Endodermal cell (in vitro differentiated cells): ENCODE measurements around the gene CNGA3. TPM values are rescaled to one million over a fixed set of nuclear protein-coding genes. Genes with fewer than 3 reads are reported as not detected.

Source experiments
- DNase-seq: peaks from one replicate; pipeline ENCODE4 v3.0.0-alpha.2; 2017
- H3K27ac ChIP-seq: 2 replicates; pipeline ENCODE4 v1.5.1; 2013; ENCODE audit warnings: mild to moderate bottlenecking, low read depth, low read length, moderate library complexity
- H3K27me3 ChIP-seq: 2 replicates; pipeline ENCODE4 v1.6.1; 2013; ENCODE audit warnings: mild to moderate bottlenecking, low read length, moderate library complexity; ENCODE audit not compliant: insufficient read depth, control insufficient read depth, poor library complexity, severe bottlenecking
- H3K36me3 ChIP-seq: 2 replicates; pipeline ENCODE4 v1.7.0; 2013; ENCODE audit warnings: mild to moderate bottlenecking, low read length, moderate library complexity; ENCODE audit not compliant: control insufficient read depth, insufficient read depth
- H3K4me1 ChIP-seq: one replicate; pipeline ENCODE4 v1.7.0; 2013; ENCODE audit warnings: low read length; ENCODE audit not compliant: control insufficient read depth, insufficient read depth
- H3K4me3 ChIP-seq: 2 replicates; pipeline ENCODE4 v1.5.1; 2013; ENCODE audit warnings: mild to moderate bottlenecking, low read length, moderate library complexity
- H3K9ac ChIP-seq: 2 replicates; pipeline ENCODE4 v1.6.1; 2013; ENCODE audit warnings: mild to moderate bottlenecking, low read length, moderate library complexity; ENCODE audit not compliant: poor library complexity, severe bottlenecking; ENCODE audit errors: extremely low read depth
- H3K9me3 ChIP-seq: 2 replicates; pipeline ENCODE4 v1.6.1; 2013; ENCODE audit warnings: mild to moderate bottlenecking, low read length, moderate library complexity; ENCODE audit not compliant: control insufficient read depth
- H3K27ac Mint-ChIP-seq: 2 replicates; pipeline ENCODE4 v1.8.0; 2020; ENCODE audit warnings: mixed read lengths
- H3K27me3 Mint-ChIP-seq: 2 replicates; pipeline ENCODE4 v1.8.0; 2021; ENCODE audit warnings: mild to moderate bottlenecking, mixed read lengths; ENCODE audit not compliant: insufficient read depth
- H3K36me3 Mint-ChIP-seq: 2 replicates; pipeline ENCODE4 v1.8.0; 2020; ENCODE audit warnings: low read depth, mixed read lengths
- H3K4me1 Mint-ChIP-seq: 2 replicates; pipeline ENCODE4 v1.8.0; 2020; ENCODE audit warnings: mixed read lengths
- H3K4me3 Mint-ChIP-seq: 2 replicates; pipeline ENCODE4 v1.8.0; 2020; ENCODE audit warnings: mild to moderate bottlenecking, moderate library complexity, mixed read lengths
- H3K9me3 Mint-ChIP-seq: 2 replicates; pipeline ENCODE4 v1.8.0; 2020; ENCODE audit warnings: mild to moderate bottlenecking, mixed read lengths
- WGBS, 2 experiments: methylation state at CpG; one replicate each; pipeline versions ENCODE4 v1.1.5 to v1.1.7; 2013; ENCODE audit warnings: missing lambda C conversion rate in 2 of 2, mixed read lengths in 1 of 2; ENCODE audit not compliant: insufficient coverage in 1 of 2, insufficient read length in 1 of 2; 5-methylcytosine and 5-hydroxymethylcytosine counted together
- total RNA-seq, 2 donors: library from RNA; stranded (reverse); fragmentation: NEBNext Ultra II Directional in 1 of 2; extraction: Animal tissue kit (Norgen Biotek cat#: 25700) in 1 of 2; gene quantifications; 2 replicates in 1 of 2; 3 replicates in 1 of 2; pipeline ENCODE4 v1.2.1, GENCODE V29; 2021
- TF ChIP-seq, protein P1 (sequence below): fragments of 200-600 bp; sonication (generic); conservative IDR thresholded peaks from 2 replicates; pipeline ENCODE4 v1.5.0; 2021; ENCODE audit warnings: antibody characterized with exemption, mild to moderate bottlenecking

CNGA3 gene
- total RNA-seq, 2 donors from 2014 or later: 0.33 TPM; not detected in 1

GRCh38 chr2:98298683-98299164, 47.5 kb upstream of the CNGA3 start:
- H3K27ac Mint-ChIP-seq: no peak overlapping the region
- TF ChIP-seq, protein P1, sequence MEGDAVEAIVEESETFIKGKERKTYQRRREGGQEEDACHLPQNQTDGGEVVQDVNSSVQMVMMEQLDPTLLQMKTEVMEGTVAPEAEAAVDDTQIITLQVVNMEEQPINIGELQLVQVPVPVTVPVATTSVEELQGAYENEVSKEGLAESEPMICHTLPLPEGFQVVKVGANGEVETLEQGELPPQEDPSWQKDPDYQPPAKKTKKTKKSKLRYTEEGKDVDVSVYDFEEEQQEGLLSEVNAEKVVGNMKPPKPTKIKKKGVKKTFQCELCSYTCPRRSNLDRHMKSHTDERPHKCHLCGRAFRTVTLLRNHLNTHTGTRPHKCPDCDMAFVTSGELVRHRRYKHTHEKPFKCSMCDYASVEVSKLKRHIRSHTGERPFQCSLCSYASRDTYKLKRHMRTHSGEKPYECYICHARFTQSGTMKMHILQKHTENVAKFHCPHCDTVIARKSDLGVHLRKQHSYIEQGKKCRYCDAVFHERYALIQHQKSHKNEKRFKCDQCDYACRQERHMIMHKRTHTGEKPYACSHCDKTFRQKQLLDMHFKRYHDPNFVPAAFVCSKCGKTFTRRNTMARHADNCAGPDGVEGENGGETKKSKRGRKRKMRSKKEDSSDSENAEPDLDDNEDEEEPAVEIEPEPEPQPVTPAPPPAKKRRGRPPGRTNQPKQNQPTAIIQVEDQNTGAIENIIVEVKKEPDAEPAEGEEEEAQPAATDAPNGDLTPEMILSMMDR: no peak
- no peak overlapping the region for H3K4me3 Mint-ChIP-seq
- no peaks in the 10 kb centered on the region for H3K36me3 Mint-ChIP-seq
- WGBS, 2 experiments: 85 to 92% methylated on average over 3 to 6 of the region's 6 CpGs
- H3K27ac ChIP-seq: no peak overlapping the region
- H3K9me3 Mint-ChIP-seq: no peaks in the 10 kb centered on the region
- H3K27me3 ChIP-seq: no peaks in the 10 kb centered on the region
- H3K9ac ChIP-seq: no peak overlapping the region
- H3K9me3 ChIP-seq: no peaks in the 10 kb centered on the region
- peaks cover 35% of the 10 kb centered on the region for H3K4me1 Mint-ChIP-seq
- H3K4me1 ChIP-seq: peaks cover 5% of the 10 kb centered on the region
- peaks cover 2% of the 10 kb centered on the region for H3K27me3 Mint-ChIP-seq
- no peak overlapping the region for H3K4me3 ChIP-seq
- no peaks in the 10 kb centered on the region for H3K36me3 ChIP-seq
- no peak for DNase-seq

DNA sequence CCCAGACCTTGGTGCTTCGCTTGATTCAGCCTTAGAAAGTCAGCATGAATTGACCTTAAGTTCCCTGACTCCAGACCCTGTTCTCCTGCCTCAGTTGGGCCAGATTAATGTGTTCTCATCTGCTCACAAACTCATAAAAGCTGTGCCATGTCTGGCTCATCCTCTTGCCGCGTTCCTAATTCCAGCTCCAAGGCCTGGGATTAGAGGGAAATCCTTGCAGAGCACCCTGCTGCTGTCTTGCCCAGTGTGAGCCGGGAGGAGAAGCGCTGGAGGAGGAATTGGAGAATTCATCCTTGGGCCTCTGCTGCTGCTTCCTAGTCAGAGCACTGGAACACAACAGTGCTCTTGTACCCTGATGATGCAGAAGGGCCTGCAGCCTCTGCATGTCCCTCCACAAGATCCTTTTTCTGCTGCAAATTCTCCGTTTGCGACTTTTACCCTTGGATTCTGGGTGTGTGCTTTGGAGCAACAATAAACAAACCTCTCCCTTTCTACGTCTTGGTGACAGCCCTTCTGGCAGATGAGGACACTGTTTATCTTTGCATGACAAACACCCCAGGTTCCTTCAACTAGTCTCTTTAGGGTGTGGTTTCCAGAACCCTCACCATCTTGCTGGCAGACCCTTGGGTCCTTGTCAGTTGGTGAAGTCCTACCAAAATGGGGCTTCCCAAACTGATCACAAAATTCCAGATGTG, 46.9 kb upstream of the CNGA3 start:
- no peak for DNase-seq
- Histone ChIP-seq H3K27me3 (no peaks in the 10 kb centered on the region), H3K4me3 (no peak overlapping the region), H3K4me1 (peaks cover 5% of the 10 kb centered on the region), H3K27ac (no peak overlapping the region), H3K9ac (no peak overlapping the region), H3K9me3 (no peaks in the 10 kb centered on the region), H3K36me3 (no peaks in the 10 kb centered on the region)
- H3K36me3 Mint-ChIP-seq: no peaks in the 10 kb centered on the region
- H3K4me1 Mint-ChIP-seq: peaks cover 34% of the 10 kb centered on the region
- peaks cover 5% of the 10 kb centered on the region for H3K27me3 Mint-ChIP-seq
- TF ChIP-seq, protein P1: no peak
- H3K9me3 Mint-ChIP-seq: no peaks in the 10 kb centered on the region
- no peak overlapping the region for H3K4me3 Mint-ChIP-seq
- H3K27ac Mint-ChIP-seq: no peak overlapping the region
- WGBS, 2 experiments: 92 to 94% methylated on average over 7 to 8 of the region's 8 CpGs

DNA sequence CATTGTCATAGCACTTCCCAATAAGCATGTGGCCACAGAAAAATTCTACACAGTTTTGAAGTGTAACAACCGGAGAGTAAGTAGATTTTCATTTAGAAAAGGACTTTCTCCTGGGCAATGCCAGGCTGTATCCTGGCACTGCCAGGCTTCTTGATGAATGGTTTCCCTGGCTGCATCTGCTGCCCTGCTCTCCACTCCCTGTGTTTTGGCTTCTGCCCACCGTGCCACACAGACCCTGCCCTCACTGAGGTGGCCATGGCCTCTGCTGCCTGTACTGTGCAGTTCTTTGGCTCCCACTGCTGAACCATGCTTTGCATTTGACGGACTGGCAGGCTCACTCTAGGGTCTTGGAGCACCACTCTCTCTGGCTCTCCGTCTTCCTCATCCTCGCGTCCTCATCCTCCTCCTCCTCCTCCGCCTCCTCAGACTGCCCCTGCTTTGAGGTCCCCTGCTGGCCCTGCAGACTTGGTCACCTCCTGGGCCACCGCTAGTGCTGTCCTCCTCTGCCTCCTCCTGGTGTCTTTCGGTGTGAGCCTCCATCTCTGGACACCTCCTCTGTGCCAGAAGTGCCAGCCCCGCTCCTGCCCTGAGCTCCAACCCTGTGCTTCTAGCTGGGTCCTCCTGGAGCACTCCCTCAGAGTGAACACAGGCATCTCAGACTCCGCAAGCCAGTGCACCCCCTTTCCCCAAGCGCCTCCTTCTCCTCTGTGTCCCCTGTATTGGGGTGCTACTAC, 45.9 kb upstream of the CNGA3 start:
- peaks cover 10% of the 10 kb centered on the region for H3K27me3 Mint-ChIP-seq
- no peak overlapping the region for H3K4me3 ChIP-seq
- no peak for DNase-seq
- H3K36me3 Mint-ChIP-seq: no peaks in the 10 kb centered on the region
- WGBS, 2 experiments: 92 to 96% methylated on average over 8 to 12 of the region's 12 CpGs
- H3K27me3 ChIP-seq: no peaks in the 10 kb centered on the region
- TF ChIP-seq, protein P1: no peak
- peaks cover 5% of the 10 kb centered on the region for H3K4me1 ChIP-seq
- H3K9me3 ChIP-seq: no peaks in the 10 kb centered on the region
- H3K36me3 ChIP-seq: no peaks in the 10 kb centered on the region
- H3K4me1 Mint-ChIP-seq: peaks cover 24% of the 10 kb centered on the region
- H3K27ac ChIP-seq: no peak overlapping the region
- H3K27ac Mint-ChIP-seq: no peak overlapping the region
- H3K9ac ChIP-seq: no peak overlapping the region
- no peak overlapping the region for H3K4me3 Mint-ChIP-seq
- H3K9me3 Mint-ChIP-seq: no peaks in the 10 kb centered on the region
